ENCODE results near the gene ACHE.

Gene ACHE

GRCh38 chr7:100867040-100867775 lies 28.5 kb downstream of the ACHE start, which contains the start of gene TRIP6:
Gene TRIP6 (plus strand): TSS chr7:100867387. CDS start chr7:100867498, 111 bp downstream.
- Histone ChIP-seq H3K27me3 (replicated peaks) (no peaks in the 10 kb centered on the region), H3K36me3 (replicated peaks) (peaks cover 21% of the 10 kb centered on the region), H3K27ac (peak within 1 kb of the TSS; percentile 81), H3K4me3 (ENCODE audit: low read depth, low read length) (peak within 1 kb of the TSS; percentile 94)
- peak; percentile 83 for DNase-seq
- in situ Hi-C loops (cut with HindIII; ENCODE audit: low pct_ligation_motif_present, low sequenced_read_pairs), result no loop called here
- no peak for TF ChIP-seq CTCF (IDR thresholded peaks at IDR 0.05; ENCODE audit: low read depth, low read length, missing control alignments)

DNA sequence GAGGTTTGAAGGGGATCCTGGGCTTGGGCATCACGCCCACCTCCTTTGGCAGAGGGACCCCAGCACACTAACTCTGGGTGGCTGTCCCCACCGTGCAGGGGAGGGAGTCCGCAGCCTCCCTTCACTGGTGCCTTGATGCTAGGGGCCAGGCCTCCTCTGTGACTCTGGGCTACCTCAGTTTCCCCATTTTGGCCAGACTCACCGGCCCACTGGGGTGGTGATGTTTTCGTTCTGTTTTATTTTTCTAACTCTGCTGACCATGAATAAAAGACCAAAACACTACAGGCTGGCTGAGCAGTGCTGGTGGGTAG lies 29.0 kb downstream of the ACHE start:
- DNase-seq, result no peak
- Histone ChIP-seq H3K4me3 (ENCODE audit: low read depth, low read length) (peak overlapping the region; percentile 94), H3K27ac (peak overlapping the region; percentile 81), H3K36me3 (replicated peaks) (peaks cover 19% of the 10 kb centered on the region), H3K27me3 (replicated peaks) (no peaks in the 10 kb centered on the region)
- in situ Hi-C loops (cut with HindIII; ENCODE audit: low pct_ligation_motif_present, low sequenced_read_pairs), result no loop called here
- TF ChIP-seq CTCF (IDR thresholded peaks at IDR 0.05; ENCODE audit: low read depth, low read length, missing control alignments), result no peak

GRCh38 chr7:100865938-100866728 lies 29.6 kb downstream of the ACHE start:
- no peak for TF ChIP-seq CTCF (IDR thresholded peaks at IDR 0.05; ENCODE audit: low read depth, low read length, missing control alignments)
- Histone ChIP-seq H3K27ac (no peak overlapping the region), H3K27me3 (replicated peaks) (no peaks in the 10 kb centered on the region), H3K36me3 (replicated peaks) (peaks cover 13% of the 10 kb centered on the region), H3K4me3 (ENCODE audit: low read depth, low read length) (no peak overlapping the region)
- DNase-seq, result no peak
- in situ Hi-C loops (cut with HindIII; ENCODE audit: low pct_ligation_motif_present, low sequenced_read_pairs), result no loop called here

- in situ Hi-C loops (cut with HindIII; ENCODE audit: low pct_ligation_motif_present, low sequenced_read_pairs), result no loop called here
- no peak for TF ChIP-seq CTCF (IDR thresholded peaks at IDR 0.05; ENCODE audit: low read depth, low read length, missing control alignments)
- no peaks in the 10 kb centered on the region for H3K27me3 ChIP-seq (replicated peaks)
- no peak for DNase-seq
- peaks cover 14% of the 10 kb centered on the region for H3K36me3 ChIP-seq (replicated peaks)
- no peak overlapping the region for H3K4me3 ChIP-seq (ENCODE audit: low read depth, low read length)
- H3K27ac ChIP-seq, result no peak overlapping the region
Observed at GRCh38 chr7:100865372-100865911, 30.2 kb downstream of the ACHE start.

DNA sequence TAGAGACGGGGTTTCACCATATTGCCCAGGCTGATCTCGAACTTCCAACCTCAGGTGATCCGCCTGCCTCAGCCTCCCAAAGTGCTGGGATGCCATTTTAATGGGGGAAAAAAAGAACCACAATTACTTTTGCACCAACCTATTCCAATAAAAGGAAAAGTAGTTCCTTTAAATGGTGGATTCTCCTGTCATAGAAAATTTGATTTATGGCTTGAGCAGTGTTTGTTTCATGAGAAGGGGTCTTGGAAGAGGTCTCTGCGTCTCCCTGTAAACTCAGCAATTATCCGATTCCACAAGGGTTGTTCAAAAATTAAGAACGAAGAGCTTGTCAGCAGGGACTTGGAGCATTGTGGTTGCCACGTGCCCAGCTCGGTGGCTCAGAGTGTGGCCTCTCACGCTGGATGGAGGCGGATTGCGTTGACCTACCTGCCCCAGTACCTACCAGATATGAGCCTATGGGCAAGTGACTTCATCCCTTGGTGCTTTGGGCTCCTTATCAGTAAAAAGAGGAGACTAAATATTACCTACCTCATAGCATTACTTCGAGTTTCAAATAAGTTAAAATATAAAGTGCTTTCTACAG lies 31.3 kb downstream of the ACHE start:
- no peak for DNase-seq
- H3K27me3 ChIP-seq (replicated peaks), result no peaks in the 10 kb centered on the region
- in situ Hi-C loops (cut with HindIII; ENCODE audit: low pct_ligation_motif_present, low sequenced_read_pairs), result no loop called here
- no peak overlapping the region for H3K4me3 ChIP-seq (ENCODE audit: low read depth, low read length)
- H3K36me3 ChIP-seq (replicated peaks), result peaks cover 11% of the 10 kb centered on the region
- TF ChIP-seq CTCF (IDR thresholded peaks at IDR 0.05; ENCODE audit: low read depth, low read length, missing control alignments), result no peak
- no peak overlapping the region for H3K27ac ChIP-seq

All from brain microvascular endothelial cell (primary cell).